ENCODE measurements around the gene IL1RAPL2.

IL1RAPL2 gene

DNA sequence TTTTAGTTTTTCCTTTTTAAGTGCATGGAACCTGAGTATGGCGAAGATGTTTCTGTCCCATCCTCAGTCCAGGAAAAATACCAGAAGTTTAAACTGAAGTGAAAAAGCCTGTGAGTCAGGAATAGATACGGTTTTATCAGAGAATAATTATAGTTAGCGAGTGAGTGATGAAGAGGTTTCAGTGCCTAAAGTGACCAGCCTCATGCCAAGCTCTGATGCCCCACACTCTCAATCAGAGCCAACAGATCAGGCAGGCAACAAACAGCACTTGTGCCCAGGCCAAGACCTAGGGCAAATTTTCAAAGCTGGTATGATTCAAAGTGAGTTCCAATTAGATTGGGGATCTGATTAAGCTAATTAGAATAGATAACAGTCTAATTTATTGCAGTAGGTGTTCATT lies 1043.5 kb downstream of the IL1RAPL2 start:
- no peak for DNase-seq (ENCODE audit: low read depth)
- TF ChIP-seq, protein P1, sequence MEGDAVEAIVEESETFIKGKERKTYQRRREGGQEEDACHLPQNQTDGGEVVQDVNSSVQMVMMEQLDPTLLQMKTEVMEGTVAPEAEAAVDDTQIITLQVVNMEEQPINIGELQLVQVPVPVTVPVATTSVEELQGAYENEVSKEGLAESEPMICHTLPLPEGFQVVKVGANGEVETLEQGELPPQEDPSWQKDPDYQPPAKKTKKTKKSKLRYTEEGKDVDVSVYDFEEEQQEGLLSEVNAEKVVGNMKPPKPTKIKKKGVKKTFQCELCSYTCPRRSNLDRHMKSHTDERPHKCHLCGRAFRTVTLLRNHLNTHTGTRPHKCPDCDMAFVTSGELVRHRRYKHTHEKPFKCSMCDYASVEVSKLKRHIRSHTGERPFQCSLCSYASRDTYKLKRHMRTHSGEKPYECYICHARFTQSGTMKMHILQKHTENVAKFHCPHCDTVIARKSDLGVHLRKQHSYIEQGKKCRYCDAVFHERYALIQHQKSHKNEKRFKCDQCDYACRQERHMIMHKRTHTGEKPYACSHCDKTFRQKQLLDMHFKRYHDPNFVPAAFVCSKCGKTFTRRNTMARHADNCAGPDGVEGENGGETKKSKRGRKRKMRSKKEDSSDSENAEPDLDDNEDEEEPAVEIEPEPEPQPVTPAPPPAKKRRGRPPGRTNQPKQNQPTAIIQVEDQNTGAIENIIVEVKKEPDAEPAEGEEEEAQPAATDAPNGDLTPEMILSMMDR (IDR thresholded peaks at IDR 0.05; ENCODE audit: control insufficient read depth, insufficient read depth, low read depth, low read length, missing control alignments) = no peak
- H3K4me3 ChIP-seq (ENCODE audit: control insufficient read depth, low read depth, low read length) = no peak overlapping the region

DNA sequence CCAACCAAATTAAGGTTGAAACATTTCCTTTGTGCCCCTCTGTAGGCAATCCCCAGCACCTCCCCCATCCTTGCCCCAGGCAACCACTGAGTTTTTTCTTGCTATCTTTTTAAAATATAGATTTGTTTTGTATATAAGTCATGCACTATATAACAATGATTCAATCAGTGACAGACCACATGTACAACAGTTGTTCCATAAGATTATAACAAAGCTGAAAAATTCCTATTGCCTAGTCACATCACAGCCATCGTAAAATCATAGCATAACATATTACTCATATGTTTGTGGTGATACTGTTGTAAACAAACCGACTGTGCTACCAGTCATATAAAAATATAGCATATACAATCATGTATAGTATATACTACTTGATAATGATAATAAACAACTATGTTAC lies 1044.4 kb downstream of the IL1RAPL2 start:
- TF ChIP-seq, protein P1 (IDR thresholded peaks at IDR 0.05; ENCODE audit: control insufficient read depth, insufficient read depth, low read depth, low read length, missing control alignments) = no peak
- no peak for DNase-seq (ENCODE audit: low read depth)
- no peak overlapping the region for H3K4me3 ChIP-seq (ENCODE audit: control insufficient read depth, low read depth, low read length)

DNA sequence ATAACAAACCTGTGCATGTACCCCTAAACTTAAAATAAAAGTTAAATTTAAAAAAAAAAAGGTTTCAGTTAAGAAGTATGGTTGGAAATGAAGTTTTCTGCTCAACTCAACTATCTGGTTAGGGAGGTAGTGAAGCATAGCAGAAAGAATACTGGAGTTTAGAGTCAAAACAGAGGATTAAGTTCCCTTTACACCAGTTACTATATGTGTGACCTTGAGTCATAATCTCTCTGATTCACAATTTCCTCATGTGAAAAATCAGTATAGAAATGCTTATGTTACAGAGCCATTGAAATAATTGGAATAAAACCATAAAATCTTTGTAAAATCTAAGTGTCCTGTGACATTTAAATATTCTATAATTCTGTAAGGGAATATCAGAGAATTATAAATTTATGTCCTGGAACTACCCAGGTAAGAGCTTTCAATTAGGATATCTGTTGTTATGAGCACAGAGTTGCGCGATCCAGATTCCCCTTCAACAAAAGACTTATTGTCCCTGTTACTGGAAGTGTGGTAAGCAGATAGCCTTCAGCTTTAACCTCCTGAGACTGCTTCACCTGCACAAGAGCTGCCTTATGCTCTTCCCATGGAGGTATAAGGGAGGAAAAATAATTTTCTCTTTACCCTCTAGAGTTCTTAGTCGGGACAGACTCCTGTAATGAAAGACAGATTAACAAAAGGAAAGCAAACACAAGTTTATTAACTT lies 1052.5 kb downstream of the IL1RAPL2 start:
- TF ChIP-seq, protein P1 (IDR thresholded peaks at IDR 0.05; ENCODE audit: control insufficient read depth, insufficient read depth, low read depth, low read length, missing control alignments) = no peak
- H3K4me3 ChIP-seq (ENCODE audit: control insufficient read depth, low read depth, low read length) = no peak overlapping the region
- DNase-seq (ENCODE audit: low read depth) = no peak

DNA sequence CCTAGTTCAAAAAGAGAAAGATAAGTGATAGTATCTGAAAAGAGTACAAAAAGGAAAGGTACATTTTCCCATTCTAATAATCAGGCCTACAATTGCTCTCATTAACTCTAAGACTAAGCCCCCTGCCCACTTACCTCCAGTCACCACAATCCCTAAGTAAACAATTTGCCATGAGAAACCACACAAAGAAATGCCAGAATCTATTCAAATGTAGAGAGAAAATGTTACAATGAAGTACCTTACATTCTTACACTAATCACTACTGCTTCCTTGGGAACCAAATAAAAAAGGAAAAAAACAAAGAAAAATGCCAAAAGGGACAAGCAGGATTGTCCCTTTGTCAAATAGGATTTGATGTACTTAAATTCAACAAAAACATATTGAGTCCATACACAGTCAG lies 1068.2 kb downstream of the IL1RAPL2 start:
- no peak for DNase-seq (ENCODE audit: low read depth)
- TF ChIP-seq, protein P1 (IDR thresholded peaks at IDR 0.05; ENCODE audit: control insufficient read depth, insufficient read depth, low read depth, low read length, missing control alignments) = no peak
- no peak overlapping the region for H3K4me3 ChIP-seq (ENCODE audit: control insufficient read depth, low read depth, low read length)

DNA sequence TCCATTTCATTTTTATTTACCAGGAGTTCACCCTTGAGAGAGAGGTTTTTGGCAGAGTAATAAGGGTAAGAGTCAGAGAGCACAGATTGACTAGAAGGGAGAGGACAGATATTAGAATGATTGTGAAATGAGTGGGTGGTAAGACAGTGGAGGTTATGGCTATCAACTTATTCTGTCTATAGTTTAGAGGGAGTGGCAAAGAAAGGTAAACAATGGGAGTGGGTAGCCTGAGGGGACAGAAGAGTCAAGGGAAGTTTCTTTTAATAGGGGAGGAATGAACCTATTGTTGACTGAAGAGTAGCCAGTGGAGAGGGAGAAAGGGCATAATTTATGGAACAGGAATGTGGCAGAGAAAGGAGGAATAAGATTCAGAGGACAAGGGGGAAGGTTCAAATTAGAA lies 1069.8 kb downstream of the IL1RAPL2 start:
- DNase-seq (ENCODE audit: low read depth) = no peak
- H3K4me3 ChIP-seq (ENCODE audit: control insufficient read depth, low read depth, low read length) = no peak overlapping the region
- TF ChIP-seq, protein P1 (IDR thresholded peaks at IDR 0.05; ENCODE audit: control insufficient read depth, insufficient read depth, low read depth, low read length, missing control alignments) = no peak

DNA sequence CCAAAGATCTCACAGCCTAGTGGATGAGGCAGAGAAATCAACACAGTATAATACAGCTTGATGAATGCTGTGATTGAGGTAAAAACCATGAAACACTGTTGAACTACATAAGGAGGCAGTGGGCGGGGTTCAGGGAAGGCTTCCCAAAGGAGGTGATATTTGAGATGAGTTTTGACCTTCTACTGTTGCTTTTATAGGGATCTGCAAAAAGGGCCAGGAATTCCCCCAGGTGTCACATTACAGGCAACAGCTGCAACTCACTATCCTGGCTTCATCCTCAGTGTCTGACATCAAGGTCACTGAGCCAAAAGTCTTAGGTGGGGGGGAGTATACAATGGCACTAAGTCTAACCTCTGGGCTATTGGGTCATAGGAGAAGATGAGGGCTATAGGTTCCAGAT lies 1070.7 kb downstream of the IL1RAPL2 start:
- H3K4me3 ChIP-seq (ENCODE audit: control insufficient read depth, low read depth, low read length) = no peak overlapping the region
- TF ChIP-seq, protein P1 (IDR thresholded peaks at IDR 0.05; ENCODE audit: control insufficient read depth, insufficient read depth, low read depth, low read length, missing control alignments) = no peak
- DNase-seq (ENCODE audit: low read depth) = no peak
